Keratinocyte (primary cell): ENCODE data around the gene TBXAS1.

Source experiments
- CTCF ChIP-seq, 3 experiments: IDR thresholded peaks in 1 of 3; conservative IDR thresholded peaks in 1 of 3; optimal IDR thresholded peaks in 1 of 3; 2 replicates in 2 of 3; 3 replicates in 1 of 3; pipeline versions ENCODE3 to v1.5.1; 2011; ENCODE audit warnings: low read length in 3 of 3, mild to moderate bottlenecking in 3 of 3, moderate library complexity in 2 of 3, control low read depth in 1 of 3, inconsistent platforms in 1 of 3; ENCODE audit not compliant: insufficient read depth in 2 of 3; ENCODE audit errors: extremely low read depth in 1 of 3
- EZH2 ChIP-seq: IDR thresholded peaks from one replicate; pipeline ENCODE4 v1.6.1; 2012; ENCODE audit warnings: inconsistent platforms, mild to moderate bottlenecking, low read length, moderate library complexity

- TF ChIP-seq CTCF (optimal IDR thresholded peaks at IDR 0.05 in 1 of 3, IDR thresholded peaks at IDR 0.05 in 1 of 3, conservative IDR thresholded peaks at IDR 0.05 in 1 of 3; ENCODE audit: extremely low read depth in 1 of 3, insufficient read depth in 2 of 3, low read length in 3 of 3) (no peak), EZH2 (no peak)
Observed at GRCh38 chr7:140067052-140067451, 238.0 kb downstream of the TBXAS1 start.
